PC-9 (cell line): Measurements from ENCODE around the gene RBBP8.

Source experiments
- CTCF ChIP-seq: fragments of 200-600 bp; sonication (generic); conservative IDR thresholded peaks from 2 replicates; pipeline ENCODE4 v1.6.1; 2017; ENCODE audit warnings: mixed run types, antibody characterized with exemption, mild to moderate bottlenecking, moderate library complexity
- EZH2 ChIP-seq: fragments of 200-600 bp; sonication (generic); IDR thresholded peaks from 2 replicates; pipeline ENCODE4 v1.8.0; 2017; ENCODE audit warnings: antibody characterized with exemption, low read depth

DNA sequence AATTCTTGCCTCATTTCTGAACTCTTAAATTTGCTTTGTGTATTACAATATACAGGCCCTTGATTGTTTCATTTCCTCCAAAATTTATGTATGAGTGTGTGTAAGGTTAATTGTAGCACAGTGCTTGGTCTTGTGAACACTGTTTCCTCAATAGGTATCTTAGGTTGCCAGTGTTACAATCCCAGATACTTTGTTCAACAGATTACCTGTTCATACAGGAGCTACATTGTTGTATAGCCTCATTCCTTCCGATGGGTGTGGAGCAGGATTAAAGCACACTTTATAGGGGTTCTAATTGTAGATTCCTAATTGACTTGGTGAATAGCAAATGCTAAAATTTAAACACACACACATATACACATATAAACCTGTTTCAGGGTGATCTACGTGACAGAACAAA is 10.7 kb downstream of the RBBP8 start:
- TF ChIP-seq CTCF (no peak), EZH2 (no peak)
